Transverse colon (tissue), 4 donors: Measurements from ENCODE around the gene CYP11A1. TPM values are rescaled to one million over a fixed set of nuclear protein-coding genes. Genes with fewer than 3 reads are reported as not detected.

ENCODE experiments used
- DNase-seq: peaks from one replicate; pipeline ENCODE4 v3.0.0-alpha.2; 2019
- H3K27ac ChIP-seq, 4 donors: fragments of 200-600 bp; sonication (generic); 2 replicates each; pipeline ENCODE4 v1.5.1; 2016 to 2018; ENCODE audit warnings: inconsistent platforms in 4 of 4
- H3K27me3 ChIP-seq: fragments of 200-600 bp; sonication (generic); 2 replicates; pipeline ENCODE4 v1.5.1; 2017; ENCODE audit warnings: inconsistent platforms
- H3K36me3 ChIP-seq, 4 donors: fragments of 200-600 bp; sonication (generic); 2 replicates each; pipeline ENCODE4 v1.5.1; 2017 to 2019; ENCODE audit warnings: inconsistent platforms in 4 of 4
- H3K4me1 ChIP-seq, 4 donors: fragments of 200-600 bp; sonication (generic); 2 replicates each; pipeline ENCODE4 v1.5.1; 2017 to 2020; ENCODE audit warnings: inconsistent platforms in 4 of 4
- H3K4me3 ChIP-seq, 4 donors: fragments of 200-600 bp; sonication (generic); 1 replicate in 1 of 4; 2 replicates in 3 of 4; pipeline versions ENCODE4 v1.5.1 to v1.6.1; 2017 to 2019; ENCODE audit warnings: inconsistent platforms in 4 of 4
- H3K9me3 ChIP-seq, 2 donors: fragments of 200-600 bp; sonication (generic); 2 replicates each; pipeline ENCODE4 v1.5.1; 2017 to 2019; ENCODE audit warnings: inconsistent platforms in 2 of 2
- EP300 ChIP-seq: sonication (generic); formaldehyde crosslinking; IDR thresholded peaks from one replicate; pipeline ENCODE4 v1.6.1; 2017; ENCODE audit warnings: antibody characterized with exemption, low read depth
- POLR2A ChIP-seq: fragments of 450-650 bp; IDR thresholded peaks from one replicate; pipeline ENCODE4 v1.6.1; 2016; ENCODE audit warnings: antibody characterized with exemption, mild to moderate bottlenecking, moderate library complexity
- POLR2AphosphoS5 ChIP-seq, 3 donors: sonication (generic); formaldehyde crosslinking; IDR thresholded peaks; one replicate each; pipeline ENCODE4 v1.6.1; 2016; ENCODE audit warnings: antibody characterized with exemption in 3 of 3
- WGBS, 2 donors: methylation state at CpG; one replicate each; pipeline ENCODE4 v1.1.5; 2018; ENCODE audit warnings: low coverage in 1 of 2; 5-methylcytosine and 5-hydroxymethylcytosine counted together
- in situ Hi-C, 4 donors: fragments of 200-750 bp; cut with MboI; loops; one replicate each; pipeline versions ENCODE4 v1.15.0 to v1.15.1; 2017; ENCODE audit warnings: low sequenced_read_pairs in 3 of 4, low pct_ligation_motif_present in 1 of 4, low pct_unique_long_range_greater_than_20kb in 1 of 4
- intact Hi-C: fragments of 100-400 bp; cut with DNase I; formaldehyde crosslinking; loops from one replicate; pipeline ENCODE4 v1.15.1; 2023; ENCODE audit warnings: low total_unique reads
- total RNA-seq, 4 donors: library from RNA; depleted of rRNA; stranded (reverse); fragments of >200 nt; gene quantifications; one replicate each; pipeline ENCODE4 v1.1.0, GENCODE V29; 2016
- TF ChIP-seq, protein P1 (sequence below), 5 experiments: fragments of 200-600 bp in 3 of 5; fragments of 450-650 bp in 2 of 5; sonication (generic) in 3 of 5; IDR thresholded peaks; 1 replicate in 2 of 5; 2 replicates in 3 of 5; pipeline ENCODE4 v1.5.1; 2016 to 2017; ENCODE audit warnings: antibody characterized with exemption in 5 of 5, inconsistent platforms in 3 of 5, mild to moderate bottlenecking in 2 of 5, moderate library complexity in 1 of 5

CYP11A1 gene
- total RNA-seq, 4 donors from 2014 or later = 0.40 to 0.79 TPM; not detected in 2

- no peak overlapping the region for H3K4me3 ChIP-seq
- TF ChIP-seq POLR2AphosphoS5 (IDR thresholded peaks at IDR 0.05) (no peak), POLR2A (no peak), EP300 (no peak)
- TF ChIP-seq, protein P1, sequence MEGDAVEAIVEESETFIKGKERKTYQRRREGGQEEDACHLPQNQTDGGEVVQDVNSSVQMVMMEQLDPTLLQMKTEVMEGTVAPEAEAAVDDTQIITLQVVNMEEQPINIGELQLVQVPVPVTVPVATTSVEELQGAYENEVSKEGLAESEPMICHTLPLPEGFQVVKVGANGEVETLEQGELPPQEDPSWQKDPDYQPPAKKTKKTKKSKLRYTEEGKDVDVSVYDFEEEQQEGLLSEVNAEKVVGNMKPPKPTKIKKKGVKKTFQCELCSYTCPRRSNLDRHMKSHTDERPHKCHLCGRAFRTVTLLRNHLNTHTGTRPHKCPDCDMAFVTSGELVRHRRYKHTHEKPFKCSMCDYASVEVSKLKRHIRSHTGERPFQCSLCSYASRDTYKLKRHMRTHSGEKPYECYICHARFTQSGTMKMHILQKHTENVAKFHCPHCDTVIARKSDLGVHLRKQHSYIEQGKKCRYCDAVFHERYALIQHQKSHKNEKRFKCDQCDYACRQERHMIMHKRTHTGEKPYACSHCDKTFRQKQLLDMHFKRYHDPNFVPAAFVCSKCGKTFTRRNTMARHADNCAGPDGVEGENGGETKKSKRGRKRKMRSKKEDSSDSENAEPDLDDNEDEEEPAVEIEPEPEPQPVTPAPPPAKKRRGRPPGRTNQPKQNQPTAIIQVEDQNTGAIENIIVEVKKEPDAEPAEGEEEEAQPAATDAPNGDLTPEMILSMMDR (IDR thresholded peaks at IDR 0.05) = no peak
- DNase-seq = no peak
Observed at GRCh38 chr15:74369084-74369745, 1.8 kb upstream of the CYP11A1 start.

DNA sequence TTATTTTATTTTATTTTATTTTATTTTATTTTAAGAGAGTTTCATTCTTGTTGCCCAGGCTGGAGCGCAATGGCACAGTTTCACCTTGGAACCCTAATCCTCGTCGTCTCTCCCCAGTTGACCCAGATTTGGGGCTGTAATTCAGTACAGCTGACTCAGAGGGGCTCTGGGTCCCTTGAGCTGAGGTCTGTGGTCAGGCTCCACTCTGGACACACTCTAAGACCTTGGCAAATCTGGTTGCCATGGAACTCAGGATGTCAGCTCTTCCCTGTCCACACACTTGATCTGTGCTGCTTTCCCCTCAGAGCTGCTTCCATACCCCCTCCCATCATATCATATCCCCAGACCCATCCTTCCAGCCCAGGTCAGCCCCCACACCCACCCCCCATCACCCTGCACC lies 675 bp upstream of the CYP11A1 start:
- DNase-seq = no peak
- no peak overlapping the region for H3K4me3 ChIP-seq
- H3K9me3 ChIP-seq = no peaks in the 10 kb centered on the region
- H3K27ac ChIP-seq = no peak overlapping the region
- peaks cover 54% of the 10 kb centered on the region for H3K27me3 ChIP-seq
- no peak for TF ChIP-seq POLR2AphosphoS5 (IDR thresholded peaks at IDR 0.05)
- no peak for TF ChIP-seq POLR2A
- no peak for TF ChIP-seq EP300
- peaks cover 4 to 12% (median 11%) of the 10 kb centered on the region in 4 donors for H3K4me1 ChIP-seq
- intact Hi-C loops (no loop called here), in situ Hi-C loops (no loop called here)
- whole genome bisulfite sequencing, 2 donors = 91% methylated on average over 3 of the region's 3 CpGs; no CpG with 5 or more reads in 1 of the 2 donors
- H3K36me3 ChIP-seq = no peaks in the 10 kb centered on the region

More at GRCh38 chr15:74369084-74369745, 1.8 kb upstream of the CYP11A1 start:
- H3K4me1 ChIP-seq = peaks cover 4 to 22% (median 15%) of the 10 kb centered on the region in 4 donors
- intact Hi-C loops = no loop called here
- peaks cover 57% of the 10 kb centered on the region for H3K27me3 ChIP-seq
- WGBS, 2 donors = 64 to 72% methylated on average over 2 to 10 of the region's 10 CpGs
- no peak overlapping the region for H3K27ac ChIP-seq
- in situ Hi-C loops = no loop called here
- H3K36me3 ChIP-seq = no peaks in the 10 kb centered on the region
- H3K9me3 ChIP-seq = no peaks in the 10 kb centered on the region

DNA sequence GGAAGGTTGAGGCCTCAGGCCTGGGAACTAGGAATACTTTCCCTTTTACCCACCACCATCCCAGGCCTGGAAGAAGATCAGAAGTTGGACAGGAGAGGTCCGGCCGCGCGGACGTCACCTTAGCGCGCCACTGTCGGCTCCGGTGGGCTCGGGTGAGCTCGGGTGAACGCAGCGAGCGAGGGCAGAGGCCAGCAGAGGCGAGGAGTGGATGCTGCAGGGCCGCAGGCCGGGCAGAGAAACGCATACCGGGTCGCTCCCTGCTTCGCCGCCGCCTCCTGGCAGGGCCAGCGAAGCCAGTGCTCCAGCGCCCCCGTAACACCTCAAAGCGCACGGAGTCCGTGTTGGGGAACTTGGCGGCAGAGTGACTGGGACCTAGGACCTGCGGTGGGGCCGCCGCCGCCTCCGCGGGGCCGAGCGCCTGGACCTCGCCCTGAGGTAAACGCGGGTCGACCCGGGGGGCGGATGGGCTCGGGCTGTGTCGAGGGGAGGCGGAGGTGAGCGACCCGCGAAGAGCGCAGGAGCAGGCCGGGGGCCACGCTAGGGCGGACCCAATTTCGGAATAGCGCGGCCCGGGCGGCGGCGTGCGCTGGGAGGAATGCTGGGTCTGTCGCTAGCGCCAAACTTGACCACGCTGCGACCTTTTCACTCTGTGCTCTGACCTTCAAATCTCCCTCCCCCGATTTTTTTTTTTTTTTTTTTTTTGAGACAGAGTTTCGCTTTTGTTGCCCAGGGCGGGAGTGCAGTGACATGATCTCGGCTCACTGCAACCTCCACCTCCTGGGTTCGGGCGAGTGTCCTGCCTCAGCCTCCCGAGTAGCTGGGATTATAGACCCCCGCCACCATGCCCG lies 1.6 kb downstream of the CYP11A1 start:
- peaks cover 49% of the 10 kb centered on the region for H3K27me3 ChIP-seq
- peak; percentile 27 for DNase-seq
- peak overlapping the region; percentile 41 to 58 (median 48) for H3K4me3 ChIP-seq
- H3K27ac ChIP-seq = peak overlapping the region; percentile 60 to 69 (median 62)
- H3K4me1 ChIP-seq = peaks cover 4 to 12% (median 11%) of the 10 kb centered on the region in 4 donors
- in situ Hi-C loops = no loop called here
- intact Hi-C loops = no loop called here
- no peaks in the 10 kb centered on the region for H3K9me3 ChIP-seq
- WGBS, 2 donors = 10 to 15% methylated on average over 6 to 33 of the region's 75 CpGs
- H3K36me3 ChIP-seq = no peaks in the 10 kb centered on the region
- TF ChIP-seq POLR2AphosphoS5 (IDR thresholded peaks at IDR 0.05) (no peak), EP300 (no peak), POLR2A (no peak)
- TF ChIP-seq, protein P1 (IDR thresholded peaks at IDR 0.05) = no peak

- intact Hi-C loops = no loop called here
- in situ Hi-C loops = no loop called here
- TF ChIP-seq, protein P1 (IDR thresholded peaks at IDR 0.05) = no peak
- peaks cover 4 to 12% (median 11%) of the 10 kb centered on the region in 4 donors for H3K4me1 ChIP-seq
- no peaks in the 10 kb centered on the region for H3K9me3 ChIP-seq
- peak overlapping the region in 2 of 4 donors; percentile 41 to 58 for H3K4me3 ChIP-seq
- no peak for DNase-seq
- H3K27ac ChIP-seq = peak overlapping the region; percentile 60 to 69 (median 62)
- H3K27me3 ChIP-seq = peaks cover 49% of the 10 kb centered on the region
- 81% methylated on average over 12 of the region's 12 CpGs; no CpG with 5 or more reads in 1 of the 2 donors for WGBS, 2 donors
- no peaks in the 10 kb centered on the region for H3K36me3 ChIP-seq
Observed at GRCh38 chr15:74364936-74365597, 2.4 kb downstream of the CYP11A1 start.
